ENCODE data around the gene USP48. TPM values are rescaled to one million over a fixed set of nuclear protein-coding genes. Genes with fewer than 3 reads are reported as not detected.

USP48 gene
- total and polyA plus RNA-seq, 10 of the 15 experiments (the other 5 are each of a cell fraction or from before 2014, with no cell fraction given): 21.2 to 115 (median 75.5) TPM

DNA sequence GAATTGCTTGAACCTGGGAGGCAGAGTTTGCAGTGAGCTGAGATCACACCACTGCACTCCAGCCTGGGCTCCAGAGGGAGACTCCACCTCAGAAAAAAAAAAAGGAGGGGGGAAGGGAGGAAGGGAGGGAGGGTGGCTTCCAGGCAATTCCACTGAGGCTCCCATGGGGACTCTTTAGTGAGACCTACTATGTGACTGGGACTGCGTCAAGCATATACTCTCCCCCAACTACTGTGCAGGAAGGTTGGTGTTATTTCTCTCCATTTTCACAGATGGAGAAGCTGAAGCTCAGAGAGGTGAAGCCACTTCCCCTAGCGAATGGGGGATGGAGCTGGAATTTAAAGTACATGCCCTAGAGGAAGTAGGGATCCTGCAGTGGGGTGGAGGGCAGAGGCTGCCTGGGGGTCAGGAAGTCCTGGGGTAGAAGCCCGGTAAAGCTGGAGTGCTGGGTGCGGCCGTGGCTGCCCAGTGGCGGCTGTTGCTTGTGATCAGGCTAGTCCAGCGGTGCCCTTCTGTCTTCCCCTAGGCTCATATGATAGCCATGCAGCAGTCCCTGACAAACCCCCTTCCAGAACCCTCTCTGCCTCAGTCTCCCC lies 154.1 kb downstream of the USP48 start (continued):
- TF ChIP-seq, protein P1, sequence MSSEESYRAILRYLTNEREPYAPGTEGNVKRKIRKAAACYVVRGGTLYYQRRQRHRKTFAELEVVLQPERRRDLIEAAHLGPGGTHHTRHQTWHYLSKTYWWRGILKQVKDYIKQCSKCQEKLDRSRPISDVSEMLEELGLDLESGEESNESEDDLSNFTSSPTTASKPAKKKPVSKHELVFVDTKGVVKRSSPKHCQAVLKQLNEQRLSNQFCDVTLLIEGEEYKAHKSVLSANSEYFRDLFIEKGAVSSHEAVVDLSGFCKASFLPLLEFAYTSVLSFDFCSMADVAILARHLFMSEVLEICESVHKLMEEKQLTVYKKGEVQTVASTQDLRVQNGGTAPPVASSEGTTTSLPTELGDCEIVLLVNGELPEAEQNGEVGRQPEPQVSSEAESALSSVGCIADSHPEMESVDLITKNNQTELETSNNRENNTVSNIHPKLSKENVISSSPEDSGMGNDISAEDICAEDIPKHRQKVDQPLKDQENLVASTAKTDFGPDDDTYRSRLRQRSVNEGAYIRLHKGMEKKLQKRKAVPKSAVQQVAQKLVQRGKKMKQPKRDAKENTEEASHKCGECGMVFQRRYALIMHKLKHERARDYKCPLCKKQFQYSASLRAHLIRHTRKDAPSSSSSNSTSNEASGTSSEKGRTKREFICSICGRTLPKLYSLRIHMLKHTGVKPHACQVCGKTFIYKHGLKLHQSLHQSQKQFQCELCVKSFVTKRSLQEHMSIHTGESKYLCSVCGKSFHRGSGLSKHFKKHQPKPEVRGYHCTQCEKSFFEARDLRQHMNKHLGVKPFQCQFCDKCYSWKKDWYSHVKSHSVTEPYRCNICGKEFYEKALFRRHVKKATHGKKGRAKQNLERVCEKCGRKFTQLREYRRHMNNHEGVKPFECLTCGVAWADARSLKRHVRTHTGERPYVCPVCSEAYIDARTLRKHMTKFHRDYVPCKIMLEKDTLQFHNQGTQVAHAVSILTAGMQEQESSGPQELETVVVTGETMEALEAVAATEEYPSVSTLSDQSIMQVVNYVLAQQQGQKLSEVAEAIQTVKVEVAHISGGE (CRISPR knock-in tag; IDR thresholded peaks at IDR 0.05): no peak
- TF ChIP-seq TCF3 (IDR thresholded peaks at IDR 0.05; ENCODE audit: borderline replicate concordance, insufficient read depth, low read depth, low read length) (no peak), MTA3 (IDR thresholded peaks at IDR 0.05; ENCODE audit: borderline replicate concordance, low read length) (no peak), ZNF217 (IDR thresholded peaks at IDR 0.05) (no peak)
- TF ChIP-seq, protein P2, sequence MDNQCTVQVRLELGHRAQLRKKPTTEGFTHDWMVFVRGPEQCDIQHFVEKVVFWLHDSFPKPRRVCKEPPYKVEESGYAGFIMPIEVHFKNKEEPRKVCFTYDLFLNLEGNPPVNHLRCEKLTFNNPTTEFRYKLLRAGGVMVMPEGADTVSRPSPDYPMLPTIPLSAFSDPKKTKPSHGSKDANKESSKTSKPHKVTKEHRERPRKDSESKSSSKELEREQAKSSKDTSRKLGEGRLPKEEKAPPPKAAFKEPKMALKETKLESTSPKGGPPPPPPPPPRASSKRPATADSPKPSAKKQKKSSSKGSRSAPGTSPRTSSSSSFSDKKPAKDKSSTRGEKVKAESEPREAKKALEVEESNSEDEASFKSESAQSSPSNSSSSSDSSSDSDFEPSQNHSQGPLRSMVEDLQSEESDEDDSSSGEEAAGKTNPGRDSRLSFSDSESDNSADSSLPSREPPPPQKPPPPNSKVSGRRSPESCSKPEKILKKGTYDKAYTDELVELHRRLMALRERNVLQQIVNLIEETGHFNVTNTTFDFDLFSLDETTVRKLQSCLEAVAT (IDR thresholded peaks at IDR 0.05): no peak

Other genes starting within 250 kb of the USP48 start
- 0.06 TPM in 1 of 2 replicates, not detected in the other for gene RAP1GAP, start 113.8 kb downstream of the USP48 start, total RNA-seq (2014; rRNA removed)
- 0.04 TPM in 1 of 2 replicates, not detected in the other for gene RAP1GAP, start 113.8 kb downstream of the USP48 start, total RNA-seq (2014; rRNA removed; fragmentation: Illumina TruSeq; extraction: Trizol)
- 0.05 and 0.21 TPM in 2 replicates for gene RAP1GAP, start 113.8 kb downstream of the USP48 start, total RNA-seq (2021)
- 0.73 and 0.96 TPM in 2 replicates for gene RAP1GAP, start 113.8 kb downstream of the USP48 start, polyA plus RNA-seq (2011; rRNA removed)
- gene RAP1GAP, start 113.8 kb downstream of the USP48 start, polyA plus RNA-seq (2014; fragmentation: Illumina TruSeq; extraction: Trizol): 0.09 TPM in 1 of 2 replicates, not detected in the other
- gene RAP1GAP, start 113.8 kb downstream of the USP48 start, polyA plus RNA-seq (2014; fragmentation: Nextera tagmentation; extraction: Ambion mirVana): not detected
- 0.08 and 0.09 TPM in 2 replicates for gene RAP1GAP, start 113.8 kb downstream of the USP48 start, polyA plus RNA-seq (2014; rRNA removed)
- under 1 TPM in 1 of 2 experiments, not detected in 1; 0.09 TPM for gene RAP1GAP, start 113.8 kb downstream of the USP48 start, polyA plus RNA-seq (2016; fragmentation: Nextera tagmentation; extraction: Ambion mirVana)
- gene LDLRAD2, start 29.1 kb upstream of the USP48 start, total RNA-seq (2014; rRNA removed): 0.23 TPM in 1 of 2 replicates, not detected in the other
- gene LDLRAD2, start 29.1 kb upstream of the USP48 start, total RNA-seq (2014; rRNA removed; fragmentation: Illumina TruSeq; extraction: Trizol): not detected in 2 replicates
- gene LDLRAD2, start 29.1 kb upstream of the USP48 start, total RNA-seq (2021): 0.08 TPM in 1 of 2 replicates, not detected in the other
- not detected in 2 replicates for gene LDLRAD2, start 29.1 kb upstream of the USP48 start, polyA plus RNA-seq (2011; rRNA removed)
- not detected in 2 replicates for gene LDLRAD2, start 29.1 kb upstream of the USP48 start, polyA plus RNA-seq (2014; fragmentation: Illumina TruSeq; extraction: Trizol)
- under 1 TPM in 1 of 2 experiments, not detected in 1; 0.11 TPM for gene LDLRAD2, start 29.1 kb upstream of the USP48 start, polyA plus RNA-seq (2014; fragmentation: Nextera tagmentation; extraction: Ambion mirVana)
- 0.04 TPM in 1 of 2 replicates, not detected in the other for gene LDLRAD2, start 29.1 kb upstream of the USP48 start, polyA plus RNA-seq (2014; rRNA removed)
- gene LDLRAD2, start 29.1 kb upstream of the USP48 start, polyA plus RNA-seq (2016; fragmentation: Nextera tagmentation; extraction: Ambion mirVana): not detected
- gene HSPG2, start 154.2 kb upstream of the USP48 start, total RNA-seq (2014; rRNA removed): 0.82 and 1.2 TPM in 2 replicates
- gene HSPG2, start 154.2 kb upstream of the USP48 start, total RNA-seq (2014; rRNA removed; fragmentation: Illumina TruSeq; extraction: Trizol): 0.63 and 0.83 TPM in 2 replicates
- gene HSPG2, start 154.2 kb upstream of the USP48 start, total RNA-seq (2021): 3.4 and 3.5 TPM in 2 replicates
- 0.62 and 0.71 TPM in 2 replicates for gene HSPG2, start 154.2 kb upstream of the USP48 start, polyA plus RNA-seq (2011; rRNA removed)
- gene HSPG2, start 154.2 kb upstream of the USP48 start, polyA plus RNA-seq (2014; fragmentation: Illumina TruSeq; extraction: Trizol): 0.06 and 0.40 TPM in 2 replicates
- gene HSPG2, start 154.2 kb upstream of the USP48 start, polyA plus RNA-seq (2014; fragmentation: Nextera tagmentation; extraction: Ambion mirVana): not detected
- 0.76 and 1.3 TPM in 2 replicates for gene HSPG2, start 154.2 kb upstream of the USP48 start, polyA plus RNA-seq (2014; rRNA removed)
- gene HSPG2, start 154.2 kb upstream of the USP48 start, polyA plus RNA-seq (2016; fragmentation: Nextera tagmentation; extraction: Ambion mirVana): 1 to 10 TPM in 1 of 2 experiments, under 1 TPM in 1; 0.30 to 1.1 TPM
- gene CELA3B, start 193.9 kb upstream of the USP48 start, total RNA-seq (2014; rRNA removed): not detected in 2 replicates
- not detected in 2 replicates for gene CELA3B, start 193.9 kb upstream of the USP48 start, total RNA-seq (2014; rRNA removed; fragmentation: Illumina TruSeq; extraction: Trizol)
- 4.1 and 6.4 TPM in 2 replicates for gene CELA3B, start 193.9 kb upstream of the USP48 start, total RNA-seq (2021)
- not detected in 2 replicates for gene CELA3B, start 193.9 kb upstream of the USP48 start, polyA plus RNA-seq (2011; rRNA removed)
- gene CELA3B, start 193.9 kb upstream of the USP48 start, polyA plus RNA-seq (2014; fragmentation: Illumina TruSeq; extraction: Trizol): not detected in 2 replicates
- not detected for gene CELA3B, start 193.9 kb upstream of the USP48 start, polyA plus RNA-seq (2014; fragmentation: Nextera tagmentation; extraction: Ambion mirVana)
- gene CELA3B, start 193.9 kb upstream of the USP48 start, polyA plus RNA-seq (2014; rRNA removed): not detected in 2 replicates
- gene CELA3B, start 193.9 kb upstream of the USP48 start, polyA plus RNA-seq (2016; fragmentation: Nextera tagmentation; extraction: Ambion mirVana): not detected
- not detected in 2 replicates for gene CELA3A, start 218.5 kb upstream of the USP48 start, total RNA-seq (2014; rRNA removed)
- not detected in 2 replicates for gene CELA3A, start 218.5 kb upstream of the USP48 start, total RNA-seq (2014; rRNA removed; fragmentation: Illumina TruSeq; extraction: Trizol)
- 7.6 and 9.0 TPM in 2 replicates for gene CELA3A, start 218.5 kb upstream of the USP48 start, total RNA-seq (2021)
- gene CELA3A, start 218.5 kb upstream of the USP48 start, polyA plus RNA-seq (2011; rRNA removed): not detected in 2 replicates
- not detected in 2 replicates for gene CELA3A, start 218.5 kb upstream of the USP48 start, polyA plus RNA-seq (2014; fragmentation: Illumina TruSeq; extraction: Trizol)
- gene CELA3A, start 218.5 kb upstream of the USP48 start, polyA plus RNA-seq (2014; fragmentation: Nextera tagmentation; extraction: Ambion mirVana): not detected
- gene CELA3A, start 218.5 kb upstream of the USP48 start, polyA plus RNA-seq (2014; rRNA removed): not detected in 2 replicates
- not detected for gene CELA3A, start 218.5 kb upstream of the USP48 start, polyA plus RNA-seq (2016; fragmentation: Nextera tagmentation; extraction: Ambion mirVana)

All from GM12878 (cell line).